Thyroid gland (tissue), 4 donors: ENCODE measurements around the gene BBIP1. TPM values are rescaled to one million over a fixed set of nuclear protein-coding genes. Genes with fewer than 3 reads are reported as not detected.

Experiments used
- DNase-seq, 2 donors: peaks; one replicate each; pipeline ENCODE4 v3.0.0-alpha.2; 2019
- H3K27ac ChIP-seq, 3 donors: fragments of 200-600 bp; sonication (generic); 1 replicate in 2 of 3; 2 replicates in 1 of 3; pipeline ENCODE4 v1.5.1; 2016 to 2019; ENCODE audit warnings: mild to moderate bottlenecking in 1 of 3, moderate library complexity in 1 of 3
- H3K27me3 ChIP-seq: fragments of 200-600 bp; sonication (generic); one replicate; pipeline ENCODE4 v1.5.1; 2019
- H3K36me3 ChIP-seq, 2 donors: fragments of 200-600 bp; sonication (generic); one replicate each; pipeline ENCODE4 v1.5.1; 2016 to 2019
- H3K4me1 ChIP-seq, 2 donors: fragments of 200-600 bp; sonication (generic); one replicate each; pipeline ENCODE4 v1.5.1; 2017 to 2019
- H3K4me3 ChIP-seq, 3 donors: fragments of 200-600 bp; sonication (generic); replicated peaks in 1 of 3; 1 replicate in 2 of 3; 2 replicates in 1 of 3; pipeline ENCODE4 v1.5.1; 2016; ENCODE audit warnings: mild to moderate bottlenecking in 1 of 3
- H3K9me3 ChIP-seq: fragments of 200-600 bp; sonication (generic); one replicate; pipeline ENCODE4 v1.5.1; 2017
- POLR2A ChIP-seq, 2 donors: fragments of 450-650 bp; IDR thresholded peaks; one replicate each; pipeline ENCODE4 v1.6.1; 2017; ENCODE audit warnings: antibody characterized with exemption in 2 of 2, mild to moderate bottlenecking in 2 of 2, moderate library complexity in 1 of 2
- WGBS, 2 donors: methylation state at CpG; one replicate each; pipeline ENCODE4 v1.1.5; 2017; 5-methylcytosine and 5-hydroxymethylcytosine counted together
- intact Hi-C: fragments of 100-400 bp; cut with DNase I; formaldehyde crosslinking; loops from one replicate; pipeline ENCODE4 v1.15.1; 2023
- total RNA-seq, 4 donors: library from RNA; depleted of rRNA; stranded (reverse); fragments of >200 nt; gene quantifications; one replicate each; pipeline ENCODE4 v1.2.3, GENCODE V29; 2016
- TF ChIP-seq, protein P1 (sequence below), 6 experiments: fragments of 200-600 bp in 3 of 6; fragments of 450-650 bp in 3 of 6; sonication (generic) in 3 of 6; IDR thresholded peaks; one replicate each; pipeline ENCODE4 v1.5.1; 2016 to 2019; ENCODE audit warnings: antibody characterized with exemption in 6 of 6, mild to moderate bottlenecking in 2 of 6, inconsistent platforms in 1 of 6, moderate library complexity in 1 of 6

The BBIP1 gene
- total RNA-seq, 4 donors from 2014 or later, result 27.3 to 48.4 (median 34.1) TPM

DNA sequence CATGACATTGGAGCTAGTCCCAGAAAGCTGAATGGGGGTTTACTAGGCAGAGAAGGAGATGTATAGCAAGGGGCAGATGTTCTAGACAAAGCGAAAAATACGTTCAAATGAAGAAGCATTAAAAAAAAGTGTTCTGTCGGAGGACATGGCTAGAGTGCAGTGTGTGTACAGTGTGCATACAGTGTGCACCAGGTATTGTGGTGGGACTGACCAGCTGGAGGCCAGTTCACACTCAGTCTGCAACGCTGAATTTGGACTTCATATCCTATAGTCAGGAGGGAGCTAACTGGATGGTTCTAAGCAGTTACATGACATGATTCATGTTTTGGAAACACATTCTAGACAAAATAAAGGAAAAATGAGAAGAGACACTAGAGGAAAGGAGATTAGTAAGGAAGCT lies 8.8 kb downstream of the BBIP1 start:
- no peak for DNase-seq
- intact Hi-C loops, result no loop called here
- no peaks in the 10 kb centered on the region for H3K9me3 ChIP-seq
- no peaks in the 10 kb centered on the region for H3K27me3 ChIP-seq
- H3K27ac ChIP-seq, result no peak overlapping the region
- H3K4me1 ChIP-seq, result peaks cover 14 to 22% of the 10 kb centered on the region in 2 donors
- 84 to 89% methylated on average over 4 of the region's 4 CpGs for WGBS, 2 donors
- no peak for TF ChIP-seq POLR2A (IDR thresholded peaks at IDR 0.05)
- TF ChIP-seq, protein P1, sequence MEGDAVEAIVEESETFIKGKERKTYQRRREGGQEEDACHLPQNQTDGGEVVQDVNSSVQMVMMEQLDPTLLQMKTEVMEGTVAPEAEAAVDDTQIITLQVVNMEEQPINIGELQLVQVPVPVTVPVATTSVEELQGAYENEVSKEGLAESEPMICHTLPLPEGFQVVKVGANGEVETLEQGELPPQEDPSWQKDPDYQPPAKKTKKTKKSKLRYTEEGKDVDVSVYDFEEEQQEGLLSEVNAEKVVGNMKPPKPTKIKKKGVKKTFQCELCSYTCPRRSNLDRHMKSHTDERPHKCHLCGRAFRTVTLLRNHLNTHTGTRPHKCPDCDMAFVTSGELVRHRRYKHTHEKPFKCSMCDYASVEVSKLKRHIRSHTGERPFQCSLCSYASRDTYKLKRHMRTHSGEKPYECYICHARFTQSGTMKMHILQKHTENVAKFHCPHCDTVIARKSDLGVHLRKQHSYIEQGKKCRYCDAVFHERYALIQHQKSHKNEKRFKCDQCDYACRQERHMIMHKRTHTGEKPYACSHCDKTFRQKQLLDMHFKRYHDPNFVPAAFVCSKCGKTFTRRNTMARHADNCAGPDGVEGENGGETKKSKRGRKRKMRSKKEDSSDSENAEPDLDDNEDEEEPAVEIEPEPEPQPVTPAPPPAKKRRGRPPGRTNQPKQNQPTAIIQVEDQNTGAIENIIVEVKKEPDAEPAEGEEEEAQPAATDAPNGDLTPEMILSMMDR (IDR thresholded peaks at IDR 0.05), result no peak
- no peak overlapping the region for H3K4me3 ChIP-seq
- H3K36me3 ChIP-seq, result no peaks in the 10 kb centered on the region

DNA sequence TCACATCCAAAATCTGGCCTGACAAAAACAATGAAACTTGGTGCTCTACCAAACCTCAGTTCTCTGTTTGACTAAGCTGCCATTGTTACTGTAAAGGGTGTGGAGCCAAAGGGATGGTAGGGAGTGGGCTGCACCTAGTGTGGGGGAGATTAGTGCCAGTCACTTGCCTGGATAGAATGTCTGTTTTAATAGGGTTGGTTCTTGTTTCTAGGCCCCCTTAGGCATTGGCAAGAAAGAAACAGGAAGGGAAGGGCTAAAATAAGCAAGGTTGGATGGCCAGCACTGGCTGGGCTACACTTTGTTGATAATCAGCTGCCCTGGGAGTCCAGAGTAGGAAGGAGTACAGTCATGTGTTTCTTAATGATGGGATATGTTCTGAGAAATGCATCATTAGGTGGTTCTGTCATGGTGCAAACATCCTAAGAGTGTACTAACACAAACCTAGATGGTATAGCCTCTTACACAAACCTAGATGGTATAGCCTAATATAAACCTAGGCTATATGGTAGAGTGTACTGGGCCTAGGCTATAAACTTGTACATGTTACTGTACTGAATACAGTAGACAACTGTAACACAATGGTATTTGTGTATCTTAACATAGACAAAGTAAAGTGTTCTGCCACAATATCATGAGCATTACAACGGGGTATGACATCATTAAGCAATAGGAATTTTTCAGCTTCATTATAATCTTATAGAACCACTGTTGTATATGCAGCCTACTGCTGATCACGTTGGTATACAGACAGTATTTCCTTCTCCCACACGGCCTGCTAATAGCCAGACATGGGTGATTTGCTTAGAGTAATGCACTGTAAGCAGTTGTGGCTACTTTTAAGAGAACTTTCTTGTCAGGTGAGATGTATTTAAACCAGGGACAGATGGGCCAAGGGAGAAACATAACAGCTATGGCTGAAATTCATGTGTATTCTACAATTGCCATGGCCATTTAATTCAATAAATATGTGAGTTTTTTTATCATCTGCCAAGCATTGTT lies 15.4 kb downstream of the BBIP1 start:
- intact Hi-C loops, result no loop called here

DNA sequence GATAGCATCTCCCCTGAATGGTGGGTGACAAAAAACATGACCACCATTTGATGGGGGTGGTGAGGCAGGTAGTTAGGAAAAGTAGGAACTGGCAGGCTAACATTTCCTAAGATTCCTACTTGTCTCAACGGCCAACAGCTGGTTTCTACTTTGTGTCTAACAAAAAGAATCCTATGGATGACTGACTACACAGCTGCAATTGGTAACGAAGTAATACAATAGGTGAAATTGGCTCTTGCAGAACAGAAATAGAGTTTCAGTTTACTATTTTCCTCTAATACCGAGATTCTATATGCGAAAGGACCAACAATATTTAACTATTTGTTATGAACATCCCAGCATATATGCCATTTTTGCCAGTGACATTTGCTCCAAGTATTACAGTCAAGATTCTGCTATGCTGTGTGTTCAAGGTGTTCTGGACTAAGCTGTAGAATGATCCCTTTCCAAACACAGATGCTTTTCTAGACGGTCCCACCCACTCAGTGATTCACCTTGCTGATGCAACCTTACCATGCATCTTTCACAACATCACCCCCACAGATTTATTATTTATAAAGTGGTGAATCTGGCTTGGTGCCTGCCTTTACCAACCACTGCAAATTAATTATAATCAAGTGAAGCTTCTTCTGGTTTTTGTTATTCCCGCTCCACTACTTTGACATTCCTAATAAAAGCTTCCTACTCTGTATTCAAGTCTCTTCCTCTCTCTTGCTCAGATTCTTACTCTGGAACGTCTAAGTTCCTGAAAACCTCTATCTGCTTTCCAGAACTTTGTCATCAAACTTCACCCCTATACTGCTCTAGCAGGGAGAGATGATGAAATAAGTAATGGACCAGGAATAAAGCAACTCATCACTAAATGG lies 16.8 kb downstream of the BBIP1 start:
- WGBS, 2 donors, result 81 to 83% methylated on average over 7 of the region's 7 CpGs
- Histone ChIP-seq H3K4me1 (peaks cover 0 to 8% of the 10 kb centered on the region in 2 donors), H3K9me3 (no peaks in the 10 kb centered on the region), H3K36me3 (peaks cover 4 to 16% of the 10 kb centered on the region in 2 donors), H3K27ac (peak overlapping the region in 1 of 3 donors; percentile 47), H3K4me3 (no peak overlapping the region), H3K27me3 (no peaks in the 10 kb centered on the region)
- intact Hi-C loops, result no loop called here
- no peak for TF ChIP-seq POLR2A (IDR thresholded peaks at IDR 0.05)
- TF ChIP-seq, protein P1 (IDR thresholded peaks at IDR 0.05), result no peak
- no peak for DNase-seq

More for the DNA sequence above, 15.4 kb downstream of the BBIP1 start:
- peaks cover 0 to 8% of the 10 kb centered on the region in 2 donors for H3K4me1 ChIP-seq
- DNase-seq, result no peak
- TF ChIP-seq POLR2A (IDR thresholded peaks at IDR 0.05), result no peak
- TF ChIP-seq, protein P1 (IDR thresholded peaks at IDR 0.05), result no peak
- H3K36me3 ChIP-seq, result peaks cover 4 to 10% of the 10 kb centered on the region in 2 donors
- peak overlapping the region in 1 of 3 donors; percentile 47 for H3K27ac ChIP-seq
- no peak overlapping the region for H3K4me3 ChIP-seq
- WGBS, 2 donors, result 81 to 84% methylated on average over 3 of the region's 3 CpGs
- H3K27me3 ChIP-seq, result no peaks in the 10 kb centered on the region
- H3K9me3 ChIP-seq, result no peaks in the 10 kb centered on the region

DNA sequence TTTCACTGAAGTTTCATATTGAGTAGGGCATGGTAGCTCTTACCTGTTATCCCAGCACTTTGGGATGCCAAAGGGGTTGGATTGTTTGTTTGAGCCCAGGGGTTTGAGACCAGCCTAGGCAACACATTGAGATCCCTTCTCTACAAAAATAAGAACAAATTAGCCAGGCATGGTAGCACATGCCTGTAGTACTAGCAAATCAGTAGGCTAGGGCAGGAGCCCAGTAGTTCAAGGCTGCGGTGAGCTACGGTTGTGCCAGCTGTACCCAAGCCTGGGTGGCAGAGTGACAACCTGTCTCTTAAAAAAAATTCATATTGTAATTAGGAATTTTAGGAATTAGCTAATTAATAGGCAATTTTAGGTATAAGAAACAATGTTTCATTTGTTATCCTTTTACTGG lies 18.0 kb downstream of the BBIP1 start:
- H3K27me3 ChIP-seq, result no peaks in the 10 kb centered on the region
- no peak for DNase-seq
- H3K27ac ChIP-seq, result no peak overlapping the region
- no peak overlapping the region for H3K4me3 ChIP-seq
- H3K36me3 ChIP-seq, result peaks cover 4 to 23% of the 10 kb centered on the region in 2 donors
- peaks cover 0 to 12% of the 10 kb centered on the region in 2 donors for H3K4me1 ChIP-seq
- H3K9me3 ChIP-seq, result no peaks in the 10 kb centered on the region
- WGBS, 2 donors, result 95 to 97% methylated on average over 2 of the region's 2 CpGs
- intact Hi-C loops, result no loop called here
- no peak for TF ChIP-seq POLR2A (IDR thresholded peaks at IDR 0.05)
- TF ChIP-seq, protein P1 (IDR thresholded peaks at IDR 0.05), result no peak
